Fibroblast of skin of back (primary cell): ENCODE measurements around the gene TNFRSF14.
"Not testable (repeated sequence)": the region's sequence is repeated elsewhere in the genome, so short reads cannot be mapped to it uniquely, and the experiment has no call there.

Source experiments
- DNase-seq: peaks from one replicate; pipeline ENCODE4 v3.0.0-alpha.2; 2013

The TNFRSF14 gene

GRCh38 chr1:2554621-2555387, 1.4 kb upstream of the TNFRSF14 start:
- DNase-seq = no peak

GRCh38 chr1:2555634-2556276, 416 bp upstream of the TNFRSF14 start:
- DNase-seq = no peak

DNA sequence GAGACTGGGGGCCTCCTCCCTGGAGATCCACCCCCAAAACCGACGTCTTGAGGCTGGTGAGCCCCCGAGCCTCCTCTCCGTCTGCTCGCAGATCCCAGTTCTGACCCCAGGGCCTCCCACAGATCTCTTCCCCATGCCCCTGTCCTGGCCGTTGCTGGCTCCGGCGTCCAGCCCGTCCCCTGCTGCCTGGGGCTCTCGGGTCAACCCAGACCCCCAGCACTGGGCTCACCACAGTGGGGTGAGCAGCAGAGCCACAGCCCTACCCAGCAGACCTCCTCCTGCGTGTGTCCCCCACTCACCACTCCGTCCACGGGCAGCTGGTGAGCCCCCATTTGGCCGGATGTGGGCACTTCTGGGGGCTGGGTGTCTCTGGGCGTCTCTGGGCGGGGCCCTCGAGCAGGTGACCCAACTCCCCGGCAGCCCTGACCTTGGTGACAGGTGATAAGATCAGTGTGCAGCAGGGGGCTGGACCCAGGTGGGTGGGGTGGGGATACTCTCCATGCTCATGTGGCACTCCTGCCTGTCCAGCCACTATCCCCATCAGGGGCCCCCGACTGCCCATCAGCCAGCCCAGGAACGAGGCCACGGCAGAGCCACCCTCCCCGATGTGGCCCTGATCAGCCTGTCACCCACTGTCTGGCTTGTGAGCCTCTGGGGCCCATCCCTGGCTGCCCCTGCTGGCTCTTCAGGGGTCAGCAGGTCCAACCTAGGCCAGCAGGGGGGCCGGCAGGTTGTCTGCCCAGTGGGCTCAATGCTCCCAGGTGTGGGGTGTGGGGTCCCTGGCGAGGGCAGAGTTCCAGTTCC, 709 bp downstream of the TNFRSF14 start:
- DNase-seq = no peak

GRCh38 chr1:2557482-2558400, 1.6 kb downstream of the TNFRSF14 start:
- DNase-seq = no peak

GRCh38 chr1:2558420-2558819, 2.2 kb downstream of the TNFRSF14 start:
- DNase-seq = no peak

DNA sequence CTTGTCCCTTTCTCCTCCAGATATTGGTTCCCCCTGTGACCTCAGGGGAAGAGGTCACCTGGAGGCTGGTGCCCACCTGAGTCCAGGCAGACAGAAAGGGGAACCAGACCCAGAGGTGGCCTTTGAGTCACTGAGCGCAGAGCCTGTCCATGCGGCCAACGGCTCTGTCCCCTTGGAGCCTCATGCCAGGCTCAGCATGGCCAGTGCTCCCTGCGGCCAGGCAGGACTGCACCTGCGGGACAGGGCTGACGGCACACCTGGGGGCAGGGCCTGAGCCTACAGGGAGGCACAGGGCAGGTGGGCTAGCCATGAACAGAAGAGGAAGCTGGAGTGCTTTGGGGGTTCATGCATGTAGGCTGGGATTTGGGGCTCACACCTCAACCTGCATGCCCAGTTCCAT, 2.7 kb downstream of the TNFRSF14 start:
- DNase-seq = no peak

- no peak for DNase-seq
Observed at GRCh38 chr1:2559509-2560298, 3.5 kb downstream of the TNFRSF14 start.

DNA sequence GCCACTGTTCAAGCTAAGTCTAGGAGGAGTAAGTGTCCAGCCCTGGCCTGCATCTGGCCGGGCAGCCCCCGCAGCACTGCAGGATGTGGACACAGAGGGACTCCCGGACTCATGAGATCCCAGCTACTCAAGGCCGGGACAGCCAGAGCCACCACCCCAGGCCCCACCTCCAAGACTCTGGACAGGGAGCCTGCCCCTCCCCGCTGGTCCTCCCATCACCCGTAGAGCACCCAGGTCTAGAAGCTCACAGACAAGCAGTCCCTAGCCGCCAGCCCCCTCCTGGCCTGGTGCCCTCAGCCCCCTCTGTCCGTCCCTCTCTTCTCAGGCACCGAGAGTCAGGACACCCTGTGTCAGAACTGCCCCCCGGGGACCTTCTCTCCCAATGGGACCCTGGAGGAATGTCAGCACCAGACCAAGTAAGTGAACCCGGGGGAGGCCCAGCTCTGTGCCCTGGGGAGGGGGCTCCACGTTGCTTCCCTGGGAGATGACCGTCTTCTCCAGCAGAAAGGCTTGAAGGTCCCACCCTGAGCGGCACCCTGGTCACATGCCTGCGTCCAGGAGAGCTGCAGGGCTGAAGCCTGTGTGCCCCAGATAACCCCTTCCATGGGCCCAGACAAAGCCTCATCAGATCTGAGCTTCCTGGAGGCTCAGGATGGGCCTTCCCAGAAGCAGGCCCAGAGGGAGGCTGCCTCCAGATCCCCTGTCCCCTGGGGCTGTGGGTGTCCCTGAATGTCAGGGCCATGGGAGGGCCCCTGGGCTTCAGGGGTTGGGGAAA, 4.3 kb downstream of the TNFRSF14 start:
- no peak for DNase-seq

DNA sequence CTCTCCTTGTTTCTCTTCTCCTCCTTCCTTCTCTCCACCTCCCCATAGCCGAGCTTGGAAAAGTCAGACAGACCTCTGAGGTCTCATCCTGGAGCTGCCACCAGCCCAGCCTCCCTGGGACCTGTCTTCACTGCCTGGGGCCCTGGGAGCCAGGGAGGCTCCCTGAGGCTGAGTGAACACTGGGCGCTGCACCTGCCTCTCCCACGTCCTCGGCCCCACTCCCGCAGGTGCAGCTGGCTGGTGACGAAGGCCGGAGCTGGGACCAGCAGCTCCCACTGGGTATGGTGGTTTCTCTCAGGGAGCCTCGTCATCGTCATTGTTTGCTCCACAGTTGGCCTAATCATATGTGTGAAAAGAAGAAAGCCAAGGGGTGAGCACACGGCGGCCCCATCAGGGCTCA, 5.3 kb downstream of the TNFRSF14 start:
- DNase-seq = no peak

DNA sequence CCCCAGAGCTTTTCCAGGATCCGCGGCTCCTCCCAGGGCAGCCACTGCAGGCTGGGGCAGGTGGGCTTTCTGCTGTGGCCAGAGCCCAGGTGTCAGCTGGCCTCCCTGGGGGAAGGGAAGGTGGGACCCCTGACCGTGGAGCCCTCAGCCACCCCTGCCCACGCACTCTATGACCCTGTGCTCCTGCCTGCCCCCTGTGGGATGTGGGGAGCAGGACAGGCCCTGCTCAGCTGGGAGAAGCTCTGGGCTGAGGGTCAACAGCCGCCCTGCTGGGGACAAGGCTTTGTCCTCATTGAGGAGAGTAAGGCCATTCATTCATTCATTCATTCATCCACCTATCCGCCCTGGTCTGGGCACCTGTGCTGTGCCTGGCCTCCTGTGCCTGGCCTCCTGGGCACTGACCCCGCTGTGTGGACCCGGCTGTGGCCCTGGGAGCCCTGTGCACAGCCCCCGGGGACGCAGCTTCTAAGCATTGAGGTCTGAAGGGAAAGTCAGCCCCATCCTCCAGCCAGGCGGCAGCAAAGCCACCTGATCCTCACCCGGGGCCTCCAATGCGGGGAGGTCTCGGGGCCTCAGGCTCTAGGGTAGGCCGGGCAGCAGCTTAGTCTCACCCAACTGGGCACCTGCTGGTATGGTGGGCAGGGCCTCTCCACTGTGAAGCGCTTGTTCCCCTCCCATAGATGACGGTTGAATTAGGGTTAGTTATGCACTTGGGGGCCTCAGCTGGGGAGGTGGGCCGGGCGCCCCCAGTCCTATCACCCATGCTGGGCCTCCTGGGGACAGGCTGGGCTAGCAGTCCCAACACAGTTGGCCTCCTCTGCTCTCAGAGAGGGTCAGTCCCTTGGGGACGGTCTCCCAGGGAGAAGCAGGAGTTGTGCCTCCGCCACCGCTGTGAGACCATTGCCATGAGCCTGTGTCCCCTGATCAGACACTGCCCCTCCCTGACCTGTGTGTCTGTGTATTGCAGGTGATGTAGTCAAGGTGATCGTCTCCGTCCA, 6.0 kb downstream of the TNFRSF14 start:
- no peak for DNase-seq

GRCh38 chr1:2563205-2563604, 7.0 kb downstream of the TNFRSF14 start:
- DNase-seq = no peak

GRCh38 chr1:2564006-2564814, 8.0 kb downstream of the TNFRSF14 start:
- no peak for DNase-seq

DNA sequence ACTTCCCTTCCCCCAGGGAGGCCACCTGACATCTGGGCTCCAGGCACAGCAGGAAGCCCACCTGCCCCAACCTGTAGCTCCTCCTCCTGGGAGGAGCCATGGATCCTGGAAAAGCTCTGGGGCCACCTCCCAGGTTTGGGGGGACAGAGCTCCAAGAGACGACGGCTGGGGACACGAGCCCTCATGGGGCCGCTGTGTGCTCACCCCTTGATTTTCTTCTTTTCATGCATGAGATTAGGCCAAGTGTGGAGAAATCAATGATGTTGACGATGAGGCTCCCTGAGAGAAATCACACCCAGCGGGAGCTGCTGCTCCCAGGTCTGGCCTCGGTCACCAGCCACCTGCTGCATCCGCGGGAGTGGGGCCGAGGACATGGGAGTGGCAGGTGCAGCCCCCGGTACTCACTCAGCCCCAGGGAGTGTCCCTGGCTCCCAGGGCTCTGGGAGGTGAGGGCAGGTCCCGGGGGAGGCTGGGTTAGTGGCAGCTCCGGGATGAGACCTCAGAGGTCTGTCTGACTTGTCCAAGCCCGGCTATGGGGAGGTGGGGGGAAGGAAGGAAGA, 8.7 kb downstream of the TNFRSF14 start:
- no peak for DNase-seq

GRCh38 chr1:2566101-2567045, 10.2 kb downstream of the TNFRSF14 start:
- DNase-seq = no peak

DNA sequence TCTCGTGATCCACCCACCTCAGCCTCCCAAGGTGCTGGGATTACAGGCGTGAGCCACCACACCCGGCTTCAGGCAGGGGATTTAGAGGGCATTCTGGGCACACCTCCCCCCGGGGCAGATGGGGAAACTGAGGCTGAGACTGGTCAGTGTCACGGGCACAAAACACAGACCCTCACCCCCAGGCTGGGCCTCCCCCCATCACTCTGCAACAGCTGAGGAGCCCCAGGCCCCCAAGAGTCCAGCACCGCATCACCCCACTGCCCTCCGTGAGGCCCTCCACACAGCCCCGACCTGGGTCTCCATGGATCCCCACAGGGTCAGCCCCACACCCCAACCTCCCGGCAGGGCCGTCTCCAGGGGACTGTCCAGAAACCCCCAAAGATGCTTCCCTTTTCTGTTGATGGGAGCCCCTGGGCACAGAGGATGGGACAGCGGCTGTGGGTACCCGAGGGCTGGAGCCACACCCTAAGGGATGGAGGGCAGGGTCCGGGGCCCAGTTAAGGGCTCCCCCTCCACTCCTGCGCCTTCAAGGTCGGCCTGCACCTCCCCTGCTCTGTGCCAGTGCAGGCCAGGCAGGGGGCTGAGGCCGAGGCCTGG, 11.0 kb downstream of the TNFRSF14 start:
- DNase-seq = no peak

DNA sequence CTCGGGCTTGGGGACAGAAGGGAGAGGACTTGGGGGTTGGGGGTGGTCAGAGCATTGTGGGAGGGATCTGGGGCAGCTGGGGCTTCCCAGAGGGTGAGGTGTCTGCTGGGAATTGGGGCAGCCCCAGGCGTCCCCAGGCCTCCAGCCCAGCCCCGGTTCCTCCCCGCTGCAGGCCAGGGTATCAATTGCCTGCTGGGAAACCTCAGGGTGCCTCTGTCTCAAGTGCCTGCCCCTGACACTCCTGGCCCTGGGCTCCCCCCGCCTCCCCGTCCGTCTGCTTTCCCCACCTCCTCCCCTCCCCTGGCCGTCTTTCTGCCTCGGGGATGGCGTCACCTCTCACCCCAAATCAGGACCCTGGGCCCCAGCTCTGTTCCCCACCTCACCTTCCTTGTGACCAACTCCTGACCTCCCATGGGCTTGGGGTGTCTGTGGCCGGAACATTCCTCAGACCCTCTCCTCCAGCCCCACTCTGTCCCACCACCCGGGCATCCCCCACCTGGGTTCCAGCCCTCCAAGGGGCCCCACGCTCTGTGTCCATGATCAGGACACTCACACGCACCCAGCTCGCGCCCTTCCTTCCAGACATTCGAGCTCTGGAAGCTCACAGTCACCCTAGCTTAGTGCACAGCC, 12.1 kb downstream of the TNFRSF14 start:
- not testable (repeated sequence) for DNase-seq
